Transverse colon (tissue), 4 donors: Measurements from ENCODE around the gene GATC. TPM values are rescaled to one million over a fixed set of nuclear protein-coding genes. Genes with fewer than 3 reads are reported as not detected.

Experiments used
- DNase-seq: peaks from one replicate; pipeline ENCODE4 v3.0.0-alpha.2; 2019
- H3K27ac ChIP-seq, 4 donors: fragments of 200-600 bp; sonication (generic); 2 replicates each; pipeline ENCODE4 v1.5.1; 2016 to 2018; ENCODE audit warnings: inconsistent platforms in 4 of 4
- H3K27me3 ChIP-seq: fragments of 200-600 bp; sonication (generic); 2 replicates; pipeline ENCODE4 v1.5.1; 2017; ENCODE audit warnings: inconsistent platforms
- H3K36me3 ChIP-seq, 4 donors: fragments of 200-600 bp; sonication (generic); 2 replicates each; pipeline ENCODE4 v1.5.1; 2017 to 2019; ENCODE audit warnings: inconsistent platforms in 4 of 4
- H3K4me1 ChIP-seq, 4 donors: fragments of 200-600 bp; sonication (generic); 2 replicates each; pipeline ENCODE4 v1.5.1; 2017 to 2020; ENCODE audit warnings: inconsistent platforms in 4 of 4
- H3K4me3 ChIP-seq, 4 donors: fragments of 200-600 bp; sonication (generic); 1 replicate in 1 of 4; 2 replicates in 3 of 4; pipeline versions ENCODE4 v1.5.1 to v1.6.1; 2017 to 2019; ENCODE audit warnings: inconsistent platforms in 4 of 4
- H3K9me3 ChIP-seq, 2 donors: fragments of 200-600 bp; sonication (generic); 2 replicates each; pipeline ENCODE4 v1.5.1; 2017 to 2019; ENCODE audit warnings: inconsistent platforms in 2 of 2
- EP300 ChIP-seq: sonication (generic); formaldehyde crosslinking; IDR thresholded peaks from one replicate; pipeline ENCODE4 v1.6.1; 2017; ENCODE audit warnings: antibody characterized with exemption, low read depth
- POLR2A ChIP-seq: fragments of 450-650 bp; IDR thresholded peaks from one replicate; pipeline ENCODE4 v1.6.1; 2016; ENCODE audit warnings: antibody characterized with exemption, mild to moderate bottlenecking, moderate library complexity
- POLR2AphosphoS5 ChIP-seq, 3 donors: sonication (generic); formaldehyde crosslinking; IDR thresholded peaks; one replicate each; pipeline ENCODE4 v1.6.1; 2016; ENCODE audit warnings: antibody characterized with exemption in 3 of 3
- WGBS, 2 donors: methylation state at CpG; one replicate each; pipeline ENCODE4 v1.1.5; 2018; ENCODE audit warnings: low coverage in 1 of 2; 5-methylcytosine and 5-hydroxymethylcytosine counted together
- in situ Hi-C, 4 donors: fragments of 200-750 bp; cut with MboI; loops; one replicate each; pipeline versions ENCODE4 v1.15.0 to v1.15.1; 2017; ENCODE audit warnings: low sequenced_read_pairs in 3 of 4, low pct_ligation_motif_present in 1 of 4, low pct_unique_long_range_greater_than_20kb in 1 of 4
- intact Hi-C: fragments of 100-400 bp; cut with DNase I; formaldehyde crosslinking; loops from one replicate; pipeline ENCODE4 v1.15.1; 2023; ENCODE audit warnings: low total_unique reads
- total RNA-seq, 4 donors: library from RNA; depleted of rRNA; stranded (reverse); fragments of >200 nt; gene quantifications; one replicate each; pipeline ENCODE4 v1.1.0, GENCODE V29; 2016
- TF ChIP-seq, protein P1 (sequence below), 5 experiments: fragments of 200-600 bp in 3 of 5; fragments of 450-650 bp in 2 of 5; sonication (generic) in 3 of 5; IDR thresholded peaks; 1 replicate in 2 of 5; 2 replicates in 3 of 5; pipeline ENCODE4 v1.5.1; 2016 to 2017; ENCODE audit warnings: antibody characterized with exemption in 5 of 5, inconsistent platforms in 3 of 5, mild to moderate bottlenecking in 2 of 5, moderate library complexity in 1 of 5

The GATC gene
- total RNA-seq, 4 donors from 2014 or later = 15.5 to 21.6 (median 19.2) TPM

DNA sequence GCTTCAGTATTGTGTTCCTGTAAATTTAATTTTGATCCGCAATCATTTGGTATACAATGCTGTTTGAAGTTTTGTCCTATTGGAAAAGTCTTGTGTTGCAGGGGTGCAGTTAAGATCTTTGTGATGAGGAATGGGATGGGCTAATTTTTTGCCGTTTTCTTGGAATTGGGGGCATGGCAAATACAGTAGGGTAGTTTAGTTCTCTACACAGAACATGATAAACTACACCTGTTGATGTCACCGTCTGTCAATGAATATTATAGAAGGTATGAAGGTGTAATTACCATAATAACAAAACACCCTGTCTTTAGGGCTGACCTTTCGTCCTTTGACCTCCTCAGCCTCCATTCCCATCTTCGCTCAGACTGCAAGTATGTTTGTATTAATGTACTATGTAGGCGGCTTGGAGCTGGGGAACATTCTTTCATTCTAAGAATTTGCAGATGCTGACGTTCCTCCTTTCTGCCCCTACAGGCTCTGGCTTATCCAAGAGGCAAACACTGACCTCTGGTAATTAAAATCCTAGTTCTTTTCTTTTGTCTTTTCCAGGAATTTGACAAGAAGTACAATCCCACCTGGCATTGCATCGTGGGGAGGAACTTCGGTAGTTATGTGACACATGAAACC lies 51.4 kb downstream of the GATC start:
- peak overlapping the region in 3 of 4 donors; percentile 71 to 85 (median 79) for H3K4me3 ChIP-seq
- DNase-seq = no peak
- H3K27me3 ChIP-seq = no peaks in the 10 kb centered on the region
- H3K27ac ChIP-seq = peak overlapping the region; percentile 88 to 94 (median 93)
- H3K36me3 ChIP-seq = peaks cover 0 to 8% (median 3%) of the 10 kb centered on the region in 4 donors
- H3K9me3 ChIP-seq = no peaks in the 10 kb centered on the region
- 17 to 25% methylated on average over 6 to 9 of the region's 9 CpGs for WGBS, 2 donors
- TF ChIP-seq, protein P1, sequence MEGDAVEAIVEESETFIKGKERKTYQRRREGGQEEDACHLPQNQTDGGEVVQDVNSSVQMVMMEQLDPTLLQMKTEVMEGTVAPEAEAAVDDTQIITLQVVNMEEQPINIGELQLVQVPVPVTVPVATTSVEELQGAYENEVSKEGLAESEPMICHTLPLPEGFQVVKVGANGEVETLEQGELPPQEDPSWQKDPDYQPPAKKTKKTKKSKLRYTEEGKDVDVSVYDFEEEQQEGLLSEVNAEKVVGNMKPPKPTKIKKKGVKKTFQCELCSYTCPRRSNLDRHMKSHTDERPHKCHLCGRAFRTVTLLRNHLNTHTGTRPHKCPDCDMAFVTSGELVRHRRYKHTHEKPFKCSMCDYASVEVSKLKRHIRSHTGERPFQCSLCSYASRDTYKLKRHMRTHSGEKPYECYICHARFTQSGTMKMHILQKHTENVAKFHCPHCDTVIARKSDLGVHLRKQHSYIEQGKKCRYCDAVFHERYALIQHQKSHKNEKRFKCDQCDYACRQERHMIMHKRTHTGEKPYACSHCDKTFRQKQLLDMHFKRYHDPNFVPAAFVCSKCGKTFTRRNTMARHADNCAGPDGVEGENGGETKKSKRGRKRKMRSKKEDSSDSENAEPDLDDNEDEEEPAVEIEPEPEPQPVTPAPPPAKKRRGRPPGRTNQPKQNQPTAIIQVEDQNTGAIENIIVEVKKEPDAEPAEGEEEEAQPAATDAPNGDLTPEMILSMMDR (IDR thresholded peaks at IDR 0.05) = no peak
- TF ChIP-seq POLR2A (no peak), POLR2AphosphoS5 (IDR thresholded peaks at IDR 0.05) (no peak), EP300 (no peak)
- intact Hi-C loops = no loop called here
- peaks cover 14 to 27% (median 19%) of the 10 kb centered on the region in 4 donors for H3K4me1 ChIP-seq
- in situ Hi-C loops = no loop called here

- H3K36me3 ChIP-seq = peaks cover 0 to 17% (median 3%) of the 10 kb centered on the region in 4 donors
- TF ChIP-seq POLR2AphosphoS5 (IDR thresholded peaks at IDR 0.05) = no peak
- TF ChIP-seq, protein P1 (IDR thresholded peaks at IDR 0.05) = no peak
- TF ChIP-seq POLR2A = no peak
- TF ChIP-seq EP300 = no peak
- intact Hi-C loops = no loop called here
- no peaks in the 10 kb centered on the region for H3K27me3 ChIP-seq
- DNase-seq = no peak
- peaks cover 14 to 27% (median 19%) of the 10 kb centered on the region in 4 donors for H3K4me1 ChIP-seq
- no peaks in the 10 kb centered on the region for H3K9me3 ChIP-seq
- 86 to 92% methylated on average over 2 to 3 of the region's 3 CpGs for WGBS, 2 donors
- in situ Hi-C loops = no loop called here
- H3K27ac ChIP-seq = no peak overlapping the region
- H3K4me3 ChIP-seq = no peak overlapping the region
These were observed 52.7 kb downstream of the GATC start for GRCh38 chr12:120498870-120499515.

GRCh38 chr12:120500581-120500980 lies 54.3 kb downstream of the GATC start:
- Histone ChIP-seq H3K9me3 (no peaks in the 10 kb centered on the region), H3K36me3 (peaks cover 0 to 18% (median 3%) of the 10 kb centered on the region in 4 donors), H3K27me3 (no peaks in the 10 kb centered on the region), H3K4me1 (peaks cover 9 to 18% (median 14%) of the 10 kb centered on the region in 4 donors), H3K4me3 (no peak overlapping the region), H3K27ac (no peak overlapping the region)
- in situ Hi-C loops (no loop called here), intact Hi-C loops (no loop called here)
- WGBS, 2 donors = 85 to 89% methylated on average over 1 of the region's 1 CpG
- no peak for DNase-seq
- TF ChIP-seq, protein P1 (IDR thresholded peaks at IDR 0.05) = no peak
- TF ChIP-seq EP300 (no peak), POLR2AphosphoS5 (IDR thresholded peaks at IDR 0.05) (no peak)

DNA sequence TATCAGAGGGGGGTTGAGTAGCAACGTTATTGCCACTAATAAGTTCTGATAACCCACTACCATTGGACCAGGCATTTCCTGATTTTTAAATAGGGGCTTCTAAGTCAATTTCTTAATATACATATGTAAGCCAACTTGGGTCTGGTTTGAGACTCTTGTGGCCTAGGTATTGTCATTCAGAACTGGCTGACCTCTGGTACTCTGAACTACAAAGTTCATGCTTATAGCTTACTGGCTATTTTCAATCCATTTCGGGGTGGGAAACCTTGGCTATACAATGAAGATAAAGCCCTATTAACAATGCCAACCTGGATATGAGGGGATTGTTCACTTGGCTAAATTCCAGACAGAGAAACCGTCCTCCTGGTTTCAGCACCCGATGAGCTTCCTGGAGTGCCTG lies 58.3 kb downstream of the GATC start:
- 86 to 90% methylated on average over 1 to 4 of the region's 4 CpGs for WGBS, 2 donors
- Histone ChIP-seq H3K27me3 (no peaks in the 10 kb centered on the region), H3K9me3 (no peaks in the 10 kb centered on the region), H3K4me3 (no peak overlapping the region), H3K4me1 (no peaks in the 10 kb centered on the region), H3K36me3 (peaks cover 0 to 39% (median 3%) of the 10 kb centered on the region in 4 donors), H3K27ac (no peak overlapping the region)
- TF ChIP-seq, protein P1 (IDR thresholded peaks at IDR 0.05) = no peak
- TF ChIP-seq POLR2AphosphoS5 (IDR thresholded peaks at IDR 0.05) (no peak), EP300 (no peak), POLR2A (no peak)
- intact Hi-C loops = no loop called here
- DNase-seq = no peak
- in situ Hi-C loops = no loop called here
